GM21717 (cell line): ENCODE results near the gene HOXC12.

Experiments used
- ATAC-seq: cut with Tn5 transposase; IDR thresholded peaks from one replicate; pipeline ENCODE4 v1.9.1; 2021; ENCODE audit warnings: mild to moderate bottlenecking, moderate library complexity; ENCODE audit not compliant: unreplicated experiment

The HOXC12 gene

GRCh38 chr12:54005853-54006558, 51.3 kb downstream of the HOXC12 start:
- peak; percentile 67 for ATAC-seq

DNA sequence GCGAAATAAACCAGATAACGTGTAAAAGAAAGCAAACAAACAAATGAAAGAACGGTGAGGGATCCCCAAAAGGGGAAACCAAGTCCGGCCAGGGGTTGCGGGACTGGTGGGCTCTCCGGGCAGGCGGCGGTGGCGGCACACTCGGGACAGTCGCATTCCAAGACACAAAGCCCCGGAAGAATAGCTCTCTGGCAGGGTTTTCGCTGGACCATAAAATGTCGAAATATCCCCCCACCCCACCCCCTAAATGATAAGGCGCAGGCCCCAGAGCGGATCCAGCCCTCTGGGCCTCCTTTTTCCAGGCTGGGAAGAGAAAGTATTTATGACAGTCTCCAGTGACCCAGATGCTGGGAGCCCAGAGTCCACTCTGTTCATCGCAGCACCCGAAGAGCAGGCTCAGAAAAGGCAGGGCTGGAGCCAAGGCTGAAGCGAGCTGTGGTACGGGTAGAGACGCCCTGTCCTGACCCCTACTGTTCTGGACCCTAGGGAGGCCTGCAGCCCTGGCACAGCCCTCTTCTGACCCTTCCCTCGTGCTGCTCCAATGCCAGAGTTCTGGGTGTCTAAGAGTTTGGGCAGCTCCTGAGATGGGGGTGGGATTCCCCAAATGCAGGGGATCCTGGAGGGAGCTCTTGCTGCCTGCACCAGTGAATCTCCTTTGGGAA, 52.0 kb downstream of the HOXC12 start:
- no peak for ATAC-seq

DNA sequence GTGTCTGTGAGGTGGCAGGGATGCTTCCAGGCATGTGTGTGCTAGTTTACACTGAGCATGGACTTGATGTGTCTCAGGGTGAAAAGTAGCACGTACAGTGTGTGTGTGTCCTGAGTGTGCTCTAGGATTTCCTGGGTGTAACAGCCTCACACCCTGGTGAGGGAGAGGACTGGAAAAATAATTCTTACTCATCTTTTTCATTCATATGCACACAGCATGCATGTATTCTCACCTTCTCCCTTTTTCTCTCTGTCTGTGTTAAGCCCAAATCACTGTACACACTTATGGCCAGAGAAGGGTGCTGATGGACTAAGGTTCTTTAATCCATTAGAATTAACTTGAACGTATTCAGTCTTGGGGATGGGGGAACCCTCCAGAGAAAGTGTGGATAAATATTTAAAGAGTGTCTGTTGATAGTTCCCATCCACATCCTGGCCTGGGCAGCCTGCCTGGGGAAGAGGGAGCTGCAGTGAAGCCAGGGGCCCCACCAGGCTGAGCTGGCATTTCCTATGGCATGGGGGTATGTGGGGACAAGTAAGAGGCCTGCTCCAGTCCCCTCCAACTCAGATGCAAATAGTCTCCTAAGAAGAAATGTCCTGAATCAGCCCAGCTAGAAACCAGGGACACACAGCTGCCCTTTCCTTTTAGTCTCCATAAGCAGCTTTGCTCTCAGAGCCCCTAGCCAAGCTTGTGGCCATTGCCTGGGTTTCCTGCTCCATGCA, 53.0 kb downstream of the HOXC12 start:
- ATAC-seq, result no peak

DNA sequence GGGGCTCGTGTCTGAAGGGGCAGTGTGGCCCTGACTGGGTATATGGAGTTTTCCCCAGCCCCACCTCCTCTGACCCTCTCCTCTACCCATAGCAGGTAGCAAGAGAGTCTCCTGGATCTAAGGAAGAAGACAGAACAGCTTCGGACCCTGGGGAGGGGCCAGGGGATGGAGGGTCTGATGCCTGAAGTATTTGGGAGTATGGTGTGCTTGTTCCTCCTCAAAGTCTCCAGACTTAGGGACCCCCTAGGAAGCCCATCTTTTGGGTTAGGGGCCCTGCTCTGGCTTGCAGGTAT, 53.5 kb downstream of the HOXC12 start:
- ATAC-seq, result no peak
